HepG2 (cell line): ENCODE results near the gene CDC34. TPM values are rescaled to one million over a fixed set of nuclear protein-coding genes. Genes with fewer than 3 reads are reported as not detected.

Experiments used
- AHR ChIP-seq: IDR thresholded peaks from 2 replicates; pipeline ENCODE4 v1.6.1; 2018; ENCODE audit warnings: missing genetic modification reagents, missing compliant biosample characterization
- BRCA1 ChIP-seq: sonication (generic); formaldehyde crosslinking; IDR thresholded peaks from 2 replicates; pipeline ENCODE4 v1.4.0; 2020; ENCODE audit warnings: missing genetic modification reagents
- CBX2 ChIP-seq, 2 experiments: fragments of 200-600 bp in 1 of 2; sonication (generic); formaldehyde crosslinking in 1 of 2; IDR thresholded peaks; 2 replicates each; pipeline versions ENCODE4 v1.7.0 to v1.8.1; 2018 to 2022; ENCODE audit warnings: low read depth in 2 of 2, low read length in 1 of 2, mild to moderate bottlenecking in 1 of 2, missing genetic modification reagents in 1 of 2
- KLF15 ChIP-seq: sonication (generic); formaldehyde crosslinking; IDR thresholded peaks from 2 replicates; pipeline ENCODE4 v1.8.1; 2023; ENCODE audit warnings: borderline replicate concordance, mild to moderate bottlenecking, inconsistent platforms, missing genetic modification reagents, mixed read lengths
- YEATS4 ChIP-seq: sonication (generic); formaldehyde crosslinking; IDR thresholded peaks from 2 replicates; pipeline ENCODE4 v1.4.0; 2020; ENCODE audit warnings: missing genetic modification reagents, borderline replicate concordance
- ZNF343 ChIP-seq: sonication (generic); formaldehyde crosslinking; IDR thresholded peaks from 2 replicates; pipeline ENCODE4 v1.4.0; 2020; ENCODE audit warnings: mild to moderate bottlenecking, missing genetic modification reagents
- ZNF644 ChIP-seq: IDR thresholded peaks from 2 replicates; pipeline ENCODE4 v1.6.1; 2016; ENCODE audit warnings: low read depth
- ZNF788 ChIP-seq: sonication (generic); formaldehyde crosslinking; IDR thresholded peaks from 2 replicates; pipeline ENCODE4 v1.5.0; 2020; ENCODE audit warnings: mild to moderate bottlenecking, missing genetic modification reagents, borderline replicate concordance
- polyA plus RNA-seq, 8 experiments: library from polyadenylated mRNA; depleted of rRNA in 3 of 8; stranded (reverse) in 7 of 8; unstranded in 1 of 8; fragments of >200 nt; fragmentation: Illumina TruSeq in 4 of 8; extraction: Trizol in 4 of 8; gene quantifications; 2 replicates each; pipeline versions ENCODE4 v1.2.1 to v1.2.3, GENCODE V29; 2011 to 2016; ENCODE audit warnings: low read depth in 4 of 8, missing spikeins in 1 of 8, mixed read lengths in 1 of 8; ENCODE audit not compliant: insufficient read depth in 1 of 8
- total RNA-seq, 5 experiments: library from RNA; depleted of rRNA; stranded (reverse); fragments of >200 nt; fragmentation: Illumina TruSeq; extraction: Trizol; gene quantifications; 2 replicates each; pipeline ENCODE4 v1.2.3, GENCODE V29; 2016; ENCODE audit warnings: low read depth in 1 of 5
- TF ChIP-seq, protein P1 (sequence below): sonication (generic); formaldehyde crosslinking; IDR thresholded peaks from 2 replicates; pipeline ENCODE4 v1.4.0; 2020; ENCODE audit warnings: mild to moderate bottlenecking, missing genetic modification reagents
- TF ChIP-seq, protein P2 (sequence below): sonication (generic); formaldehyde crosslinking; IDR thresholded peaks from 2 replicates; pipeline ENCODE4 v1.4.0; 2020; ENCODE audit warnings: mild to moderate bottlenecking, missing genetic modification reagents
- TF ChIP-seq, protein P3 (sequence below): IDR thresholded peaks from 2 replicates; pipeline ENCODE4 v1.6.1; 2016; ENCODE audit warnings: missing compliant biosample characterization, missing genetic modification reagents, borderline replicate concordance
- TF ChIP-seq, protein P4 (sequence below): sonication (generic); formaldehyde crosslinking; IDR thresholded peaks from 2 replicates; pipeline ENCODE4 v1.5.0; 2020; ENCODE audit warnings: missing genetic modification reagents
- TF ChIP-seq, protein P5 (sequence below): IDR thresholded peaks from 2 replicates; pipeline ENCODE4 v1.6.1; 2016; ENCODE audit warnings: missing compliant biosample characterization, missing genetic modification reagents, borderline replicate concordance

Gene CDC34
- total and polyA plus RNA-seq, 2 of the 13 experiments (the other 11 are each of a cell fraction or from before 2014, with no cell fraction given), result 138 to 150 TPM

DNA sequence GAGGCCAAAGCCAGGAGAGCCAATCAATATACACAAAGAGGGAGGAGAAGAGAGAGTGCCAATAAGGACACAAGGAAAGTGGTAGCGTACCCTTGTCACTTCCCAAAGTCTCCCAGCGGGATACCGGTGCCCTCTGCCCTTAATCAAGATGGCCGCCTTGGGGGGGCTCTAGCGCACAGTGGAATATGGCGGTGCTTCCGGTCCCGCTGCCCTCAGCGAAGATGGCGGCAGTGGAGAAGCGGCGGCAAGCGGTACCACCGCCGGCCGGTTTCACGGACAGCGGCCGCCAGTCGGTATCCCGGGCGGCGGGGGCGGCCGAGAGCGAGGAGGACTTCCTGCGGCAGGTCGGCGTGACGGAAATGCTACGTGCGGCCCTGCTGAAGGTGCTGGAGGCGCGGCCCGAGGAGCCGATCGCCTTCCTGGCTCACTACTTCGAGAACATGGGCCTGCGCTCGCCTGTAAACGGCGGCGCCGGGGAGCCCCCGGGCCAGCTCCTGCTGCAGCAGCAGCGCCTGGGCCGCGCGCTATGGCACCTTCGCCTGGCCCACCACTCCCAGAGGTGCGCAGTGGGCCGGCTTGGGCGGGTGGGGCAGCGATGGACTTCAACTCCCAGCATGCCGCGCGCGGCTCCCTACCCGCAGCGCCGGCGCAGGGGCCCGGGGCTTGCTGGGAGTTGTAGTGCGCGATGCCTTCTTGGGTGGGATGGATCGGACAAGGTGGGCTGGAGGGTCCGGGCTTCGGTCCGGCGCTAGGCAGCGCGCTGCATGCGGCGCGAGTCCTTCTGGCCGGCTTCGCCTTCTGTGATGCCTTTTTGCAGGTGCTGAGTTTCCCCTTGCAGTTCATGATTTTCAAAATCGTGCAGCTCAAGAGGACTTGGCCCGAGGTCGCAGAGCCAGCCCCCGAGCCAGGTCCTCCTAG is 24.0 kb upstream of the CDC34 start, which contains the start of gene TPGS1 (continued):
- TF ChIP-seq, protein P1, sequence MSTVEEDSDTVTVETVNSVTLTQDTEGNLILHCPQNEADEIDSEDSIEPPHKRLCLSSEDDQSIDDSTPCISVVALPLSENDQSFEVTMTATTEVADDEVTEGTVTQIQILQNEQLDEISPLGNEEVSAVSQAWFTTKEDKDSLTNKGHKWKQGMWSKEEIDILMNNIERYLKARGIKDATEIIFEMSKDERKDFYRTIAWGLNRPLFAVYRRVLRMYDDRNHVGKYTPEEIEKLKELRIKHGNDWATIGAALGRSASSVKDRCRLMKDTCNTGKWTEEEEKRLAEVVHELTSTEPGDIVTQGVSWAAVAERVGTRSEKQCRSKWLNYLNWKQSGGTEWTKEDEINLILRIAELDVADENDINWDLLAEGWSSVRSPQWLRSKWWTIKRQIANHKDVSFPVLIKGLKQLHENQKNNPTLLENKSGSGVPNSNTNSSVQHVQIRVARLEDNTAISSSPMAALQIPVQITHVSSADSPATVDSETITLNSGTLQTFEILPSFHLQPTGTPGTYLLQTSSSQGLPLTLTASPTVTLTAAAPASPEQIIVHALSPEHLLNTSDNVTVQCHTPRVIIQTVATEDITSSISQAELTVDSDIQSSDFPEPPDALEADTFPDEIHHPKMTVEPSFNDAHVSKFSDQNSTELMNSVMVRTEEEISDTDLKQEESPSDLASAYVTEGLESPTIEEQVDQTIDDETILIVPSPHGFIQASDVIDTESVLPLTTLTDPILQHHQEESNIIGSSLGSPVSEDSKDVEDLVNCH, result no peak
- no peak for TF ChIP-seq ZNF788
- TF ChIP-seq AHR (CRISPR knock-in tag), result no peak
- TF ChIP-seq, protein P2, sequence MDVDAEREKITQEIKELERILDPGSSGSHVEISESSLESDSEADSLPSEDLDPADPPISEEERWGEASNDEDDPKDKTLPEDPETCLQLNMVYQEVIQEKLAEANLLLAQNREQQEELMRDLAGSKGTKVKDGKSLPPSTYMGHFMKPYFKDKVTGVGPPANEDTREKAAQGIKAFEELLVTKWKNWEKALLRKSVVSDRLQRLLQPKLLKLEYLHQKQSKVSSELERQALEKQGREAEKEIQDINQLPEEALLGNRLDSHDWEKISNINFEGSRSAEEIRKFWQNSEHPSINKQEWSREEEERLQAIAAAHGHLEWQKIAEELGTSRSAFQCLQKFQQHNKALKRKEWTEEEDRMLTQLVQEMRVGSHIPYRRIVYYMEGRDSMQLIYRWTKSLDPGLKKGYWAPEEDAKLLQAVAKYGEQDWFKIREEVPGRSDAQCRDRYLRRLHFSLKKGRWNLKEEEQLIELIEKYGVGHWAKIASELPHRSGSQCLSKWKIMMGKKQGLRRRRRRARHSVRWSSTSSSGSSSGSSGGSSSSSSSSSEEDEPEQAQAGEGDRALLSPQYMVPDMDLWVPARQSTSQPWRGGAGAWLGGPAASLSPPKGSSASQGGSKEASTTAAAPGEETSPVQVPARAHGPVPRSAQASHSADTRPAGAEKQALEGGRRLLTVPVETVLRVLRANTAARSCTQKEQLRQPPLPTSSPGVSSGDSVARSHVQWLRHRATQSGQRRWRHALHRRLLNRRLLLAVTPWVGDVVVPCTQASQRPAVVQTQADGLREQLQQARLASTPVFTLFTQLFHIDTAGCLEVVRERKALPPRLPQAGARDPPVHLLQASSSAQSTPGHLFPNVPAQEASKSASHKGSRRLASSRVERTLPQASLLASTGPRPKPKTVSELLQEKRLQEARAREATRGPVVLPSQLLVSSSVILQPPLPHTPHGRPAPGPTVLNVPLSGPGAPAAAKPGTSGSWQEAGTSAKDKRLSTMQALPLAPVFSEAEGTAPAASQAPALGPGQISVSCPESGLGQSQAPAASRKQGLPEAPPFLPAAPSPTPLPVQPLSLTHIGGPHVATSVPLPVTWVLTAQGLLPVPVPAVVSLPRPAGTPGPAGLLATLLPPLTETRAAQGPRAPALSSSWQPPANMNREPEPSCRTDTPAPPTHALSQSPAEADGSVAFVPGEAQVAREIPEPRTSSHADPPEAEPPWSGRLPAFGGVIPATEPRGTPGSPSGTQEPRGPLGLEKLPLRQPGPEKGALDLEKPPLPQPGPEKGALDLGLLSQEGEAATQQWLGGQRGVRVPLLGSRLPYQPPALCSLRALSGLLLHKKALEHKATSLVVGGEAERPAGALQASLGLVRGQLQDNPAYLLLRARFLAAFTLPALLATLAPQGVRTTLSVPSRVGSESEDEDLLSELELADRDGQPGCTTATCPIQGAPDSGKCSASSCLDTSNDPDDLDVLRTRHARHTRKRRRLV (CRISPR knock-in tag), result no peak; the same call in 1 of the 2 replicates
- TF ChIP-seq YEATS4, result peak; percentile 76
- TF ChIP-seq ZNF343 (CRISPR knock-in tag), result no peak
- no peak for TF ChIP-seq KLF15 (CRISPR knock-in tag)
- TF ChIP-seq, protein P3, sequence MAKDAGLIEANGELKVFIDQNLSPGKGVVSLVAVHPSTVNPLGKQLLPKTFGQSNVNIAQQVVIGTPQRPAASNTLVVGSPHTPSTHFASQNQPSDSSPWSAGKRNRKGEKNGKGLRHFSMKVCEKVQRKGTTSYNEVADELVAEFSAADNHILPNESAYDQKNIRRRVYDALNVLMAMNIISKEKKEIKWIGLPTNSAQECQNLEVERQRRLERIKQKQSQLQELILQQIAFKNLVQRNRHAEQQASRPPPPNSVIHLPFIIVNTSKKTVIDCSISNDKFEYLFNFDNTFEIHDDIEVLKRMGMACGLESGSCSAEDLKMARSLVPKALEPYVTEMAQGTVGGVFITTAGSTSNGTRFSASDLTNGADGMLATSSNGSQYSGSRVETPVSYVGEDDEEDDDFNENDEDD (CRISPR knock-in tag), result 0 out of 2 replicates have a peak, but pooled peaks have one; percentile 25
- TF ChIP-seq BRCA1 (CRISPR knock-in tag), result no peak
- TF ChIP-seq CBX2 (IDR thresholded peaks at IDR 0.05; ENCODE audit: low read depth, low read length), result no peak
- TF ChIP-seq CBX2 (CRISPR knock-in tag; IDR thresholded peaks at IDR 0.05; ENCODE audit: low read depth), result no peak
- TF ChIP-seq, protein P4, sequence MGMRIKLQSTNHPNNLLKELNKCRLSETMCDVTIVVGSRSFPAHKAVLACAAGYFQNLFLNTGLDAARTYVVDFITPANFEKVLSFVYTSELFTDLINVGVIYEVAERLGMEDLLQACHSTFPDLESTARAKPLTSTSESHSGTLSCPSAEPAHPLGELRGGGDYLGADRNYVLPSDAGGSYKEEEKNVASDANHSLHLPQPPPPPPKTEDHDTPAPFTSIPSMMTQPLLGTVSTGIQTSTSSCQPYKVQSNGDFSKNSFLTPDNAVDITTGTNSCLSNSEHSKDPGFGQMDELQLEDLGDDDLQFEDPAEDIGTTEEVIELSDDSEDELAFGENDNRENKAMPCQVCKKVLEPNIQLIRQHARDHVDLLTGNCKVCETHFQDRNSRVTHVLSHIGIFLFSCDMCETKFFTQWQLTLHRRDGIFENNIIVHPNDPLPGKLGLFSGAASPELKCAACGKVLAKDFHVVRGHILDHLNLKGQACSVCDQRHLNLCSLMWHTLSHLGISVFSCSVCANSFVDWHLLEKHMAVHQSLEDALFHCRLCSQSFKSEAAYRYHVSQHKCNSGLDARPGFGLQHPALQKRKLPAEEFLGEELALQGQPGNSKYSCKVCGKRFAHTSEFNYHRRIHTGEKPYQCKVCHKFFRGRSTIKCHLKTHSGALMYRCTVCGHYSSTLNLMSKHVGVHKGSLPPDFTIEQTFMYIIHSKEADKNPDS (CRISPR knock-in tag), result 0 out of 2 replicates have a peak, but pooled peaks have one; percentile 72
- TF ChIP-seq, protein P5, sequence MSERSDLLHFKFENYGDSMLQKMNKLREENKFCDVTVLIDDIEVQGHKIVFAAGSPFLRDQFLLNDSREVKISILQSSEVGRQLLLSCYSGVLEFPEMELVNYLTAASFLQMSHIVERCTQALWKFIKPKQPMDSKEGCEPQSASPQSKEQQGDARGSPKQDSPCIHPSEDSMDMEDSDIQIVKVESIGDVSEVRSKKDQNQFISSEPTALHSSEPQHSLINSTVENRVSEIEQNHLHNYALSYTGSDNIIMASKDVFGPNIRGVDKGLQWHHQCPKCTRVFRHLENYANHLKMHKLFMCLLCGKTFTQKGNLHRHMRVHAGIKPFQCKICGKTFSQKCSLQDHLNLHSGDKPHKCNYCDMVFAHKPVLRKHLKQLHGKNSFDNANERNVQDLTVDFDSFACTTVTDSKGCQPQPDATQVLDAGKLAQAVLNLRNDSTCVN (CRISPR knock-in tag), result no peak; the same call in 1 of the 2 replicates
- no peak for TF ChIP-seq ZNF644 (CRISPR knock-in tag)
